HG03095 (cell line): Measurements from ENCODE around the gene TIPRL.
"Not testable (repeated sequence)": the region's sequence is repeated elsewhere in the genome, so short reads cannot be mapped to it uniquely, and the experiment has no call there.

Source experiments
- ATAC-seq: cut with Tn5 transposase; IDR thresholded peaks from one replicate; pipeline ENCODE4 v1.9.1; 2021; ENCODE audit warnings: moderate library complexity; ENCODE audit not compliant: unreplicated experiment

Gene TIPRL

DNA sequence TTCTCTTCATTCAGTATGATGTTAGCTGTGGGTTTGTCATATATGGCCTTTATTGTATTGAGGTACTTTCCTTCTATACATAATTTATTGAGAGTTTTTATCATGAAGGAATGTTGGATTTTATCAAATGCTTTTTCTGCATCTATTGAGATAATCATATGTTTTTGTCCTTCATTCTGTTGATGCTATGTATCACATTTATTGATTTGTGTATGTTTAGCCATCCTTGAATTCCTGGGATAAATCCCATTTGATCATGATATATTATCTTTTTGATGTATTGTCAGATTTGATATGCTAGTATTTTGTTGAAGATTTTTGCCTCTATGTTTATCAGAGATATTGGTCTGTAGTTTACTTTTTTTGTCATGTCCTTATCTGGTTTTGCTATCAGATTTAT lies 21.1 kb upstream of the TIPRL start:
- ATAC-seq, result no peak

DNA sequence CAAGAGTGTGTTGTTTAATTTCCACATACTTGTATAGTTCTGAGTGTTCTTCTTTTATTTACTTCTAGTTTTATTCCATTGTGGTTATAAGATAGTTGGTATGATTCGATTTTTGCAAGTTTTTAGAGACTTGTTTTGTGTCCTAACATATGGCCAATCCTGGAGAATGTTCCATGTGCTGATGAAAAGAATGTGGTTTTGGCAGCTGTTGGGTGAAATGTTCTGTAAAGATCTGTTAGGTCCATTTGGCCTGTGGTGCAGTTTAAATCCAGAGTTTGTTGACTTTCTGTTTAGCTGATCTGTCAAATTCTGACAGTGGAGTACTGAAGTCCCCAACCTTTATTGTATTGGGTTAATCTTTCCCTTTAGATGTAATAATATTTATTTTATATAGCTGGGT lies 19.5 kb upstream of the TIPRL start:
- no peak for ATAC-seq

DNA sequence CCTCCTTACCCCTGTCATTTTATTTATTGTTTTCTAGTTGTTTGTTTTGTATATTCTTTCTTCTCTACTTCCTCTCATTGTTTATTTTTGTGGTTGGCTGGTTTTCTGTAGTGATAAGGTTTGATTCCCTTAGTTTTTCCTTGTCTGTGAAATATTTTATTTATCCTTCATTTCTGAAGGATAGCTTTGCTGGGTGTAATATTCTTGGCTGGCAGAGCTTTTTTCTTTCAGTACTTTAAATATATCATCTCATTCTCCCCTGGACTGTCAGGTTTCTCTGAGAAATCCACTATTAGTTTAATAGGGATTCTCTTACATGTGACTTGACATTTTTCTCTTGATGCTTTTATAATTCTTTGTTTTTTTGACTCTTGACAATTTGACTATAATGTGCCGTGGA lies 18.8 kb upstream of the TIPRL start:
- ATAC-seq, result no peak

DNA sequence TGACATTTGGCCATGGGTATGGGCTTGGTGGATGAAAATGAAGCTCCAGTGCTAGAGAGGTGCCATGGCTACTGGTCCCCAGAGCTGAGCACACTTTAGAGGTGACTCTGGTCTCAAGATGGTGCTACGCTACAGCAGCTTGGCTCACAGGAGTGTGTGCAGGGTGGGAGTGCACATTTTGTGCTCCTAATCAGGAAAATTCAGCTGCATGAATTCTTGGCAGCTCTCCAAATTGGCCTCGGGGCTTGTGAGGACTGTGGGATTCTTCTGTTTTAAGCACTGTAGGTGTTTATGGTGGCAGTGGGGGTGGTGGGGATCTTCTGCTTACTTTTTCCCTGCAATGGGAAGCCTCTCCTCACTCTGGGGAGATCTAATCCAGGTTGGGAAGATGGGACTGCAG lies 17.3 kb upstream of the TIPRL start:
- ATAC-seq, result no peak

DNA sequence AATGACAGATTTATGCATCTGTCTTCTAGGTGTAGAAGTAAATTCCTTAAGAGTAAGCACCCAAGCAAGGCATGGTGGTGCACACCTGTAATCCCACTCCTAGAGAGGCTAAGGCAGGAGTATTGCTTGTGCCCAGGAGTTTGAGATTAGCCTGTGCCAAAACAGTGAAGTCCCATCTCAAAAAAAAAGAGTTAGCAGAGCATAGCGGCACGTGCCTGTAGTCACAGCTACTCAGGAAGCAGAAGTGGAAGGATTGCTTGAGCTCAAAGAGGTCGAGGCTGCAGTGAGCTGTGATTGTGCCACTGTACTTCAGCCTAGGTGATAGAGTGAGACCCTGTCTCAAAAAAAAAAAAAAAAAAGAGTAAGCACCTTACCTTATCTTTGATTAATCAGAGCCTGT lies 15.1 kb upstream of the TIPRL start:
- no peak for ATAC-seq

DNA sequence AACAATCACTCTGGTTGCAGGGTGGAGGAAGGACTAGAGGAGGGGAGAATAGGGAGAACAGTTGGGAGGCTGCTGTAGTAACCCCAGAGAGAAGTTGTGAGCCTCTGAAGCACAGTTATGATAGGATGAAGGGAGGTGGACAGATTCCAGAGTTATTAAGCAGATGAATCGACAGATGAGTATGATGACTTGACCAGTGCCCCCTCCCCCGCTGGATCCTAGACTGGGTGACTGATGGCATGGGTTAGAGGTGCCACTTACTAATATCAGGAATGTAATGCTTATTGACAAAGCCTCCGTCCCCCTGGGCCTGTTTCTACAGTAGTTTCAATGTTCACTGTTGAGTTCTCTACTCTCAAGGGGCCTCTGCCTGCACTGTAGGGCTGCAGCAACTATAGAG lies 14.0 kb upstream of the TIPRL start:
- no peak for ATAC-seq

DNA sequence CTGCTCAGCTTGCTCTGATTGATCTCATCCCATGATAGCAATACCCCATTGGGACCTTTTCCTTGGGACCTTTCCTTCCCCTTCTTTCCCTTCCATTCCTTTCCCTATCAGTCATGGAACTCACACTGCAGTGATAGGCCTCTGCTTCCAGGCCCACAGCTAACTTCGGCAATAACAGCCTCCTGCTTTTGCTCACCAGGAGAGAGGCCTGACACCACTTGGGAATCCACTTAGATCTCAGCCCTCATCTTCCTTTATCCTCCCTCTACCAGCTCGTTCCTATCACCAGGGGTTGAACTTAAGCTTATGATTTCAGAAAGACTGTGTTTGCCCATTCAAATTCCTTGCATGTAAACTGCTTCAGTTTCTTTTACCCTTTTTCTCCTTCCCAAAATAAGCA lies 11.0 kb upstream of the TIPRL start:
- no peak for ATAC-seq

DNA sequence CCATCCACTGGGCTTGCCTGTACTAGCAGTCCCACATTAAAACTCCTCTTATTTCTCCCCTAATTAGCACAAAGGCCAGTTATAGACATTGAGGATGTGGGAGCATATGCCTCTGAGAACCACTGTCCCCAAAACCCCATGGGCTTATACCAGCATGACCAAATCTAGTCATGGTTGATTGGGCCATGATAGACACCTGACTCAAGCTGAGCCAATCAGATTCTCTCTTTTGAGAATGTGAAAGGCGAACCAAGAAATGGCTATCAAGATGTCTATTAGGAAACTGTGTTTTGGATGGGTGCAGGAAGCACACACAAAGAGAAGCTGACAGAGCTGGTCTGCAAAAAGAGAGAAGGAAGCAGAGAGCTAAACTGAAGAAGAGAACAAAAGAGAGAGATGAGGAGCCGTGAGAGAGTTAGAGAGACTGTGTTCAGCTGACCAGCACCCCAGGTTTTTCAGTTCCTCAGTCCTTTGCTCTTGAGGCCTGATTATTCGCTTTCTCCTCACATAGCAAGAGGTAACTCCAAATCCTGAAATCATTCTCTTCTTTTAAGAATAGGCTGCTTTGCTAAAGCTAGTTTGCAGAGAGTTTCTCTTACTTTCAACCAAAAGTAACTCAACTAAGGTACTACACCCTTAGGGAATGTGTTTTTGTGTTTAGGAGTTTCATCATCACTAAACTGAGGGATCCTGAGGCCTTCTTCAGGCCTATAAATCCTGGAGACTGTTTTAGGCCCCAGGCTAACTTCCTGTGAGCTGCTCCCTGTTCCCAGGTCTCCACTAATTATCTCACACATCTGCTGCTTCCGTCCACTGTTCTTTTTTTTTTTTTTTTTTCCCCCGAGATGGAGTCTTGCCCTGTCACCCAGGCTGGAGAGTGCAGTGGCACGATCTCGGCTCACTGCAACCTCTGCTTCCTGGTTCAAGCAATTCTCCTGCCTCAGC lies 7.9 kb upstream of the TIPRL start:
- no peak for ATAC-seq

DNA sequence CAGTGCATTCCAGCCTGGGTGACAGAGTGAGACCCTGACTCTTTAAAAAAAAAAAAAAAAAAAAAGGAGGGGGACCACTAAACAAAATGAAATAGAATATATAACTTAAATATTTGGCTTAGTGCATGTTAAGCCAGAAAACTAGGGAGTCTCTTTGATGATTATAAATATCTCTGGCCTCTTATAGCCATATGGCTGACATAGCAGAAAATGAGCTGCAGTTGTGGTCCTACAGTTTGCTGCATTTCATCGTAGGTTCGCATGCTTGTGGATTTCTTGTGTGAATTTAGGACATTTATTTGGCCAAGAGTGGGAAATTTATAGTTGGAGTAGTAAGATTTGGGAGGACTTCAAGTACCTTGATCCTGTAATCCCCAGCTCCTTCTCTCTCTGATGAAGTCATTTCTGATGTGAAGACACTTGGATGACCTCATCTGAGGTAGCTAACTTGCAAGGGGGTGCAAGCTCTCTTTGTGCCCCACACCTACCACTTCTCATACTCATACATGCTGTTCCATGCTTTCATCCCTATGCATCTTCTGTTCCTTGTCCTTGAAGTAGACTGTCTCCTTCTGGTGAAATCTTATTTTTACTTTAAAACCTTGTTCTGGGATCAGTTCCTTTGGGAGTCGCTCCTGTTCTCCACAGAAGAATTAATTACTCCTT lies 6.4 kb upstream of the TIPRL start:
- ATAC-seq, result no peak

DNA sequence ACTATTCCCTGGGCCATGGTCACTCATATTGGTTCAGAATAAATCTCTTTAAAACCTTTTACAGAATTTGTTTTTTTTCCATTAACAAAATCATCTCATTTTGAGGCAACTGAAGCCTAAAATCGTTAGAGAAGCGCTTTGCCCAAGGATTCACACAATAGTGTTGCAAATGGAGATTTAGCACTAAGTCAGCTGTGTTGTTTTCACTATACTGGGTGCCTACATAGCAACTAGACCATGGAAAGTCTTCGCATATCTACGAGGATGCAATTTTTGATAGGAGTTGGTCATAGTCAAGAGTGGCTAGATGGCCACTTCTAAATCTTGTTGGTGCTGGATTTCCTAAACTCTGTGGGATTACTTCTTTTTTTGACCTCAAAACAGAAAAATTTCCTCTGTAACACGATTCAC lies 530 bp upstream of the TIPRL start:
- ATAC-seq, result no peak

DNA sequence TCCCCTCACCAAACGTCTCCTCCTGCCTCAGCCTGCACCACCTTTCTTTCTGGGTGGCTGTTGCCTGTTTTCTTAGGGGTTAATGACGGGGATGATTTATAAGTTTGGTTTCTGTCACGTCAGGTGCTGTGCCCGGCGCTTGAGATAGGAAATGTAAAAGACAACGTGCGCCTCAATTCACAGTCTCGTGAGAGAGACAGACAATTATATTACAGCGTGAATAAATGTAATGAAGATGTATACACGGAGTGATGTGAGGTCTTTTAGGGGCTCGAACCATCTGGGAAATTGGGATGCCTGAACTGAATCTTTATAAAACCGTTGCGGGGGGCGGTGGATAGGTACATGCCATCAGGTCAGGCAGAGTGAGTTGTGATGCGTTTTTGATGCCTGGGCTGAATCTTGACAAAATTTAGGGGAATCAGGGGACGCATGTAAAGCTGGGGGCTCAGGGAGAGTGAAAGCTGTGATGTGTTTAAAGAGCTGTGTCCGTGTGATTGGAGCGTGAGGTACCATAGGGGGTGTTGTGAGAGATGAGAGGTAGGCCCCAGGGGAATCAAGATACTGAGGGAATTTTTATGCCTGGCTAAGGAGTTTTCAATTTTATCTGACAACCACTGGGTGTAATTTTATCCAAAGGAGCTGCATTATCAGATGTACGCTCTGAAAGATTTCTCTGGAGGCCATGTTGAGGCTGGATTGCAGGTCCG lies 831 bp downstream of the TIPRL start:
- no peak for ATAC-seq

DNA sequence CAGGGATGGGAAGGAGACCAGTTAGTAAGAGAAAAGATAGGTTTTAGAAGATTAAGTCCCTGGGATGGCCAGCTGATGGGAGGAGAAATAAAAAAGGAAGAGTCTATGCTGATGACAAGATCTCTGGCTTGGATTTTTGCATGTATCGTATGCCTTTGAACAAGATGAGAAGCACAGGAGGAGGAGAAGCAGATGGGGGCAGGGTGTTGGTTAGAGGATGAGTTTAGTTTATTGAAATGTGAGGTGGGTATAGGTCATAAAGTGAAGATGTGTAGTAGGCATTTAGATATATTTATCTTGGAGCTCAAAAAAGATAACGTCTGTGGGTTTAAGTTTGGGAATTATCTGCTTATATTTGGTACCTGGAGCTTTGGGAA lies 1.4 kb downstream of the TIPRL start:
- ATAC-seq, result no peak

DNA sequence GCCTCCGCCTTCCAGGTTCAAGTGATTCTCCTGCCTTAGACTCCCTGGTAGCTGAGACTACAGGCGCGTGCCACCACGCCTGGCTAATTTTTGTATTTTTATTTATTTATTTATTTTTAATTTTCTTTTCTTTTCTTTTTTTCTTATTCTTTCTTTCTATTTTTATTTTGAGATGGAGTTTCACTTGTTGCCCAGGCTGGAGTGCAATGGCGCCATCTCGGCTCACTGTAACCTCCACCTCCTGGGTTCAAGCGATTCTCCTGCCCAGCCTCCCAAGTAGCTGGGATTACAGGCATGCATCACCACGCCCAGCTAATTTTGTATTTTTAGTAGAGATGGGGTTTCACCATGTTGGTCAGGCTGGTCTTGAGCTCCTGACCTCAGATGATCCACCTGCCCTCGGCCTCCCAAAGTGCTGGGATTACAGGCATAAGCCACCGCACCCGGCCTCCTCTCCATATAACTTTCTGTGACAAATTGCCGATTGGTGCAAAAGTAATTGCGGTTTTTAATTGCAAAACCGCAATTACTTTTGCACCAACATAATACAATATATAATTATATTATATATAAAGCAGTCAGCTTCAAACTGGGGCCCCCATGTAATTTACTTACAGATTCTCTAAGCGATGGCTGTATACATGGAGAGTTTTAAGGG lies 2.4 kb downstream of the TIPRL start:
- ATAC-seq, result not testable (repeated sequence)

DNA sequence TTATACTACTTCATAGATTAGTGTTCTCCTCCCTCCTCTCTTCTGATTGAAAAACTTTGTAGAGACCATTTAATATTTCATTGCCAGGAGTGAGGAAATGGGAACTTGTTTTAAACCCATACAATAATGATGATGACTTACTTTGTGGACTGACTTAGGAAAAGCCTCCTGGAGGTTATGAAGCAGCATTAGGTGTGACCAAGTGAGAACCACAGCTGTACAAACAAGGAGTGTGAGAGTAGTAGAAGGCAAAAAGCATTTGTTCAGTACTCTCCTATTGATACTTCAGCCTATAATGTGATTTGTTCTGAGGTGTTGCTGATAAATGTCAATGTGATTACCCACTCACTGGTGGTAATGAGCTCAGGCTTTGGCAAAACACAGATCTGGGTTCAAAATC lies 8.4 kb downstream of the TIPRL start:
- ATAC-seq, result no peak

DNA sequence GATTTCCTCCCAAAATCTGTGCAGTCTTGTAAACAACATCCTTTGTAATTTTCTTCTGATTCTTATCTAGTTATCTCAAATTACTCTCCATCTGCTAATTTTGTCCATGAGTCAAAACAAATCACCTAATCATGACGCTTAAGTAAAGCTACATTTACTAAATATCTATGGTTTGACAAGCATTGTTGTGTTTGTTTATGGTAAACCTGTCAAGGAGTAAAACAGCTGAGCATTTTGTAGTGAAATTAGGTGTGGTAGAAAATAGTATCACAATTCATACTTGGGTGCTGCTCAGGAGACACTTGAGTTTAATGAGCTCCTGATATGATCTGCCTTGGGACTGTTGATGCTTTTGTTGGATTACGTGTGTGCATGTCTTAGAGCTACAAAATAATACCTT lies 11.6 kb downstream of the TIPRL start:
- ATAC-seq, result no peak

DNA sequence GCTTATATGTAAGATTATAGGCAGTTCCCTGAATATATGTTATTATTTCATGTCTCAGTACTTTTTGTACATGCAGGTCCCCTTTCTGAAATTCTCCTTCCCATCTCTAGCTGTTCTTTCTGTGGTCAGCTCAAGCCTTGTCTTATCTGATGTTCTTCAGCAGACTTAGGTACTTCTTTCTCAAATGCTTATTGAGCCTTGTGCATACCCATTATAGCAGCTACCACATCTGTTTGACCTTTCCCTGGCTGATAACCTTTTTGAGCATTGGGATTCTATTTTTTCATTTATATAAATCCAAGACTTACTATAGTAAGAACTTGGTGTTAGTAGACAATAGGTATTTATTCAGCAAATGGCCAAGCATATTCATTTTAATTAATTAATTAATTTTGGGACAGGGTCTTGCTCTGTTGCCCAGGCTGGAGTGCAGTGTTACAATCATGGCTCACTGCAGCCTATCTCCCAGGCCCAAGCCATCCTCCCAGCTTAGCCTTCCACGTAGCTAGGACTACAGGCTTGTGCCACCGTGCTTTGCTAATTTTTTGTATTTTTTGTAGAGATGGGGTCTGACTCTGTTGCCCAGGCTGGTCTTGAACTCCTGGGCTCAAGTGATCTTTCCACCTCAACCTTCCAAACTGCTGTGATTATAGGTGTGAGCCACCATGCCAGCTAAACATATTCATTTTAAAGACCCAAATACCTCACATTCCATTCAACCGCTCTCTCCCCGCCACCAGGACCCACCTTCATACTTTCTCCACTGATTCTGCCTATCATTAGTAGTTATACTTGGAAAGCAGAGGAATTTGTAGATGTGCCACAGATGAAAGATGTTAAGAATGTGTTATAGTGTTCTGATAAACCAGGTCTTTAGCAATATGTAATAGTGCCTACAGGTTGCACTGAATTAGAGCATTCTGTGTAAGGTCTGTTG lies 16.7 kb downstream of the TIPRL start:
- ATAC-seq, result no peak

DNA sequence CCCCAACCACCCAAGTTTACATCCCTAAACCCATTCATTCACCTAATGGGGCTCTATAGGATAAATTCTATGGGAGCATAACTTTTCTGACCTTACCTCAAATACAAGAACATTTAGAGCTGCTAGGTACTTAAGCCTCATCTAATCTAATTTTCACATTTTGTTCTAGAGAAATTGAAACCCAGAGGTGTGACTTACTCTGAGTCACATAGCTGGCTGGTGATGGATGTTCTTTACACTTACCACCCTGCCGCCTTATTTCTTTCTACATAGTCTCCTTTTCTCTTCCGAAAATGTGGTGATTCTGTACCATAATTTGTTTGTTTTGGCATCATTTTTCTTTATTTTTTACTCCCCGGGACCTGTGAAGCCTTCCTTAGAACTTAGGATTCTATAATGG lies 20.3 kb downstream of the TIPRL start:
- no peak for ATAC-seq

DNA sequence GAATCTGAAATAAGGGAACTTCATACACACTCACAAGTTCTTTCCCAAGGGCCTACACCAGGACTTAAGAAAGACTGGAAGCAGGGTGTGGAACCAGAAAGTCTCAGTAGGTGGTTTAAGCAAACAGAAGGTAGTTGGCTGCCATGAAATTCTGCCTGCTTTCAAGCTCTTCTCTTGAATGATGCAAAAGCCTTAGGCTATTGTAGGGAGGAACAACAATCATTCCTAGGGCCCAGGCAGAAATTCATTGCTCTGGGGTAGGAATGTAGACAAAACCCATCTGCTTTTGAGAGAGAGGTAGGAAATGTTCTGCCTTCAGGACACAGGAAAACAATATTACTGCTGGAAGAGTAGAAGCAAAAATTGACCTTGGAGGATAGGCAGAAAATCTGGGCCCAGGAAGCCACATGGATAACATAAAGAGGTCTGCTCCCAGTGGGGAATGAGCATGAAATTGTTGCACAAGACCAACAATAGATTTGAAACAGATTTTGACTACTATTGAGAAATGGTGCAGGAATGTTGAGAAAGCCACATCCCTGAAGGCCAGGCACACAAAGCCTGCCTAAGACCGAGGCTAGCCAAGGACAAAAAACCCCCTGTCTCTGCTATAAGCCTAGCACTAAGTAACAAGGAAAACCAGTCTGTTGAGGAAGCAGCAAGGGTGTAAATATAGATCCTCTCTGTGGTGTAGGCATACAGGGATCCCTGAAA lies 24.3 kb downstream of the TIPRL start:
- ATAC-seq, result no peak

DNA sequence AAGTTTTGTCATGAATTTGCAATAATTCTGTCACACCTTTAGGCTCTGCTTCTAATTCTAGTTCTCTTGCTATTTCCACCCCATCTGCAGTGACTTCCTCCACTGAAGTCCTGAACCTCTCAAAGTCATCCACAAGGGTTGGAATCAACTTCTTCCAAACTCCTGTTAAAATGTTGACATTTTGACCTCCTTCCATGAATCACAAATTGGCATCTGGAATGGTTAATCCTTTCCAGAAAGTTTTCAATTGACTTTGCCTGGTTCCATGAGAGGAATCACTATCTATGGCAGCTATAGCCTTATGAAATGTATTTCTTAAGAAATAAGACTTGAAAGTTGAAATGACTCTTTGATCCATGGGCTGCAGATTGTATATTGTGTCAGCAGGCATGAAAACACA lies 27.3 kb downstream of the TIPRL start:
- ATAC-seq, result no peak

DNA sequence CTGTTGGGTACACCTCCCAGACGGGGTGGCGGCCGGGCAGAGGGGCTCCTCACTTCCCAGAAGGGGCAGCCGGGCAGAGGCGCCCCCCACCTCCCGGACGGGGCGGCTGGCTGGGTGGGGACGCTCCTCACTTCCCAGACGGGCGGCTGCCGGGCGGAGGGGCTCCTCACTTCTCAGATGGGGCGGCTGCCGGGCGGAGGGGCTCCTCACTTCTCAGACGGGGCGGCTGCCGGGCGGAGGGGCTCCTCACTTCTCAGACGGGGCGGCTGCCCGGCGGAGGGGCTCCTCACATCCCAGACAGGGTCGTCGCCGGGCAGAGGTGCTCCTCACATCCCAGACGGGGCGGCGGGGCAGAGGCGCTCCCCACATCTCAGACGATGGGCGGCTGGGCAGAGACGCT lies 28.9 kb downstream of the TIPRL start:
- not testable (repeated sequence) for ATAC-seq
